ENCODE results near the gene NTHL1.
"Not testable (repeated sequence)": the region's sequence is repeated elsewhere in the genome, so short reads cannot be mapped to it uniquely, and the experiment has no call there.

Gene NTHL1

DNA sequence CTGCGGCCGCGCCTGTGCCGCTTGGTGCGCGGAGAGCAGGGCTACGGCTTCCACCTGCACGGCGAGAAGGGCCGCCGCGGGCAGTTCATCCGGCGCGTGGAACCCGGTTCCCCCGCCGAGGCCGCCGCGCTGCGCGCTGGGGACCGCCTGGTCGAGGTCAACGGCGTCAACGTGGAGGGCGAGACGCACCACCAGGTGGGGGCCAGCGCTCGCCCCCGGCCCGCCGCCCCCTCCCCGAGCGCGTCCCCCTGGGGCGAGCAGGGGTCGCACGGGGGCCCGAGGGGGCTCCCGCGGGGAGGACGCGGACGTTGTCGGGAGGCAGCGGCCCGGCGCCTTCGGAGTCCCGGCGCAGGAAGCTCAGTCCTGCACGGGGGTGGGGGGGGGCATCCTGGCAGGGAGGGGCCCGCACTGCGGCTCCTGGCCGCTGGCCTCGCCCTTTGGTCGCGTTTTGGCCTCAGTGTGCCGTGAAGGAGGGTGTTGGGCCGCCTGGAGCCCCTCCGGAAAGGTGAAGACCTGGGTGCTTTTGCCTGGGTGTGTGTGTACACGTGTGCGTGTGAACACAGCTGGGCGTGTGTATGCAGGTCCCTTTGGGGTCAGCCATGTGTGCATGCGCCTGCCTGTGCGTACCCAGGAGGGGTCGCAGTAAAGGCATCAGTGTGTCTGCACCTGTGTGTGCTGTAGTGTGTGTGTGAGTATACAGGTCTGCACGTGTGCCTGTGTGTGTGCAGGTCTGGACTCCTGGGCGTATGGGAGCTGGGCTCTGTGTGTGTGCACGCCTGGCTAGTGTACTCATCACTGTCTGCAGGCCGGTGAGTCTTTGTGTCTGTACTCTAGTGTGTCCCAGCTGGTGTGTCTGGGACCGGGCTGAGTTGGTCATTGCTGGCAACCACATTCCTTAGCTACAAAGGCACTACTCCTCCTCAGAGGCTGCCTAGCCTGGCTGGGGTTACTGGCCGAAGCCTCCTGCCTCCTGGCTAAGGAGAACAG lies 20.3 kb downstream of the NTHL1 start:
- DNase-seq, result no peak

- peak in 1 of 5 donors; percentile 42 for DNase-seq
Observed at GRCh38 chr16:2026461-2027023, 21.1 kb downstream of the NTHL1 start, which contains the start of gene NHERF2. NHERF2 (plus strand) TSS chr16:2026902; CDS start chr16:2027006, 104 bp downstream.

DNA sequence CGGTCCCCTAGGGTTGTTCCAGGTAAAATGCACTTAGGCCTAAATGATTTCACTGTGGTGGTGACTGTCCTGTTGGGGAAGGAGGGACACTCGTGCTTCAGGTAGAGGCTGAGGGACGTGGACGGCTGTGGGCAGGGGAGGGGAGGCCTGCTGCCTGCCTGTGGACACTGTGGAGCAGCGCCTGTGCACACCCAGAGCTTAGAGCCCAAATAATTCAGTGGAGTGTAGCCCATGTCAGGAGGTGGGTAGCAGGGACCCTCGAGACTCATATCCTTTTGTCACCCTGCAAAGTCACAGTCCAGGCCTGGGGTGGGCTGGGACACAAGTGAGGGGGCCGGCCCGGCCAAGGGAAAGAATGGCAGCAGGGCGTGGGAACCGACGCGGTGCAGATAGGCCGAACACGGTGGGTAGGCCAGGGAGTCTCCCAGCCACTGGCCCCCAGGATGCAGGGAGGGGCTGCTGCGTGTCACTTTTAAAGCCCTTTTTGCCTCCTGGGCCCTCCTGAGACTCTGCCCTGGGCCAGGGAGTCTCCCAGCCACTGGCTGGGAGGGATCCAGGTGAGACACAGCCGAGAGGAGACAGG lies 21.7 kb downstream of the NTHL1 start:
- DNase-seq, result no peak

DNA sequence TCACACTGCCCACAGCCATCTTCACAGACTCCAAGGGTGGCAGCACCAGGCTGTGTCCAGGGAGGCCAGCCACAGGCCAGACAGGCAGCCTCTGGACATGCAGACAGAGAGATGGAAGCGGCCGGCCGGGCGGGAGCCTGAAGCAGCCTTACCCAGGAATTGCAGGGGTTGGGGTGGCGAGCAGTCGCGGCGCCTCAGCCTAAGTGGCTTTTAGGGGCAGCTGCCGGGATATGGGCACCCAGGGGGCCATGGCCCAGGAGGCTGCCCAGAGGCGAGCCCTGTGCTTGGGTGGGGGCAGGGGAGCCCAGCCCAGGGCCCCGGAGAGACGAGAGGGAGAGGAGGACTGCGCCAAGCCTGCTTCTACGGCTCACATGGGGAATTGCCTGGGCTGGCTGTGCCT lies 22.4 kb downstream of the NTHL1 start:
- no peak for DNase-seq

GRCh38 chr16:2024032-2024420 lies 23.6 kb downstream of the NTHL1 start:
- DNase-seq, result no peak

DNA sequence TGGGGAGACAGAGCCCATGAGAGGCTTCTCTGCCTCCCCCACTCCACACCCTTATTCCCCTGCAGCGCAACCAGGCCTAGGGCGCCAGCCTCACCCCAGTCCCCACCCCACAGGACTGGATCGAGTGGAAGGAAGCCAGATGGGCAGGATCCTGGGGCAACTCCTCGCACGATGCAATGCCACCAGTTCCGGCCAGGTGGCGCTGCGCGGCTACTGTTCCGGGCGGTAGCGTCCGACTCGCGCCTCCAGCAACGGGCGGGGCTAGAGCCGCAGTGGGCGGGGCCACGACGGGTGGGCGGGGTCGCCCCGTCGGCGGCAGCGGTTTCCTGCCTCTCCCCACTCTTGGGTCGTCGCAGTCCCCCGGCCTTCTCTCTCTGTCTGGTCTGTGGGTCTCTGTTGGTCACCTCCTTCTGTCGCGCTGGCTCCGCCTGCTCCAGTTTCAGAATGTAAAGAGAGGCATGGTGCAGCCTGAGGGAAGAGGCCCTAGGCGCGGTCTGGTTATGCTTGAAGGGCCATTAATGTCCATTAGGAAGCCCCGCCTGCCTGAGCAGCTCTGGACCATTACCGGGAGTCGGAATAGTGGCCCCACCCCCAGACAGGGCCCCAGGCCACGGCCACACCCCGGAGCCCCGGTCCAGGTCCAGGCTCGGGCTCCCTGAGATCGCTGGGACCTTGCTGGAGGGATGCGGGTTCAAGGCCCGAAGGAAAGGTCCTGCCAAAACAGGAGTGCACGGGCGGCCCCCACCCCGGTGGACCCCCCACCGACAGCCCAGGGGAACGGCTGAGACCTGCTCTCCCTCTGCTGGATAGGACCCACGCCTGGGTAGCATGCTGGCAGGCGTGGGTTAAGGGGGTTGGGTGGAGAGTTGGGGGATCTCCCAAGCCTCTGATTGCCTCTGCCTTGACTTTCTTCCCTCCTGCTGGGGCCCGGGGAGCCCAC lies 24.3 kb downstream of the NTHL1 start:
- peak; percentile 89 to 94 (median 92) for DNase-seq

DNA sequence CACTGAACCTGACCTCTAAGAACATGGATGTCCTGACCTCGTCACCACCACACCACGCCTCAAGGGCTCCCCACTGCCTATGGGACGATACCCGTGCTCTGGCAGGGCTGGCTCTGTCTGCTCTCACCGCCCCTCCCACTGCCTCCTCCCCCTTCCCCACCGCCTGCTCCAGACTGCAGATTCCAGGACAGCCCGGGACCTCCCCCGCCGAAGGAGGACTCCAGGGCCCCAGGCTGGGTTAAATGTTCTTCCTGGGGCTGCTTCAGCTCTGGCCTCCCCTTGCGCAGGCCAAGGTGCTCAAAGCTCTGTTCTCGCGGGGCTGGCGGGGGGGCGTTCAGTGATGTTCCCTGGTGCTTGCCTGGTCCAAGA lies 24.9 kb downstream of the NTHL1 start:
- peak in 1 of 5 donors; percentile 24 for DNase-seq

- no peak for DNase-seq
Observed at GRCh38 chr16:2019921-2020831, 27.5 kb downstream of the NTHL1 start.

- no peak for DNase-seq
Observed at GRCh38 chr16:2019518-2019920, 28.1 kb downstream of the NTHL1 start, which contains the start of gene NPW. NPW (plus strand) TSS chr16:2019785.

DNA sequence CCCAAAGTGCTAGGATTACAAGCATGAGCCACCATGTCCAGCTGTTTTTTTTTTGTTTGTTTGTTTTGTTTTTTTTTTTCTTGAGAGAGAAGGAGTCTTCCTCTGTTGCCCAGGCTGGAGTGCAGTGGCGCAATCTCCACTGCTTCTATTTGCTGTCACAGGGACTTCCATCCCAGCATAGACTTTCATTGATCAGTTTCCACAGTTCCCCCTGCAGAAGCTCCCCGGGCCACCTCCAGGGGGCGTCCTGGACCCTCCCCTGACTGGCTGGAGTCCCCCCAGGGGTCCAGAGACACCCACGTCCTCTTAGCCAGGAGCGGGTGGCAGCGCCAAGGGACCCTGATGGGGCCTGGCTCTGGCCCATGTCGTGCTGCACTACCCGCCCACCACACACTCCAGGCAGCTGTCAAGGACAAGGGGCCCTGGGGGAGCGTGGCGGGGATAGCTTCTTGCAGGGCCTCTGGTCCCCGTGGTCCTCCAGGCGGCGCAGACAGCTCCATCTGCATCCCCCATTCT lies 31.2 kb downstream of the NTHL1 start:
- DNase-seq, result no peak

- no peak for DNase-seq
Observed at GRCh38 chr16:2015947-2016208, 31.8 kb downstream of the NTHL1 start.

DNA sequence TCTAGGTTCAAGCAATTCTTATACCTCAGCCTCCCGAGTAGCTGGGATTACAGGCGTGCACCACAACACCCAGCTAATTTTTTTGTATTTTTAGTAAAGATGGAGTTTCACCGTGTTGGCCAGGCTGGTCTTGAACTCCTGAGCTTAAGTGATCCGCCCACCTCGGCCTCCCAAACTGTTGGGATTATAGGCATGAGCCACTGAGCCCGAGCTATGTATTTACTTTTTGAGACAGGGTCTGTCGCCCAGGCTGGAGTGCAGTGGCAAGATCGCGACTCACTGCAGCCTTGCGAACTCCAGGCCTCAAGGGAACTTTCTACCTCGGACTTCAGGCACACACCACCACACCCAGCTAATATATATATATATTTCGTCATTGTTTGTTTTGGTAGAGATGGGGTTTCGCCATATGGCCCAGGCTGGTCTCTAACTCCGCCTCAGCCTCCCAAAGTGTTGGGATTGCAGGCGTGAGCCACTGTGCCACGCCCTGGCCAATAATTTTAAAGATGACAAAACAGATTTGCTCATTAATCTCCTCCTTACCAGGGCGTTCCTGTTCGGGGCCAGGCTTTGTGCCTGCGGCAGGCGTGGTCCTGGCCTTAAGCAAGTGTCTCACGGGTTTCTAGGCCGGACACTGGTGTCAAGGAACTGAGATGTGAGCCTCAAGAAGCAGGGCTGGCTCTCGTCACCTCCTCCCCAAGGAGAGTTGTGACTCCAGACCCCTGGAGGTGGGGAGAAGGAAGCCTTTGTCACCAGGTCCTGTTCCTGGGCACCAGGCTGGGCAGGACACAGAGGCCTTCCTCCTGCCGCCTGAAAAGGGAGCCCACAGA lies 32.3 kb downstream of the NTHL1 start:
- DNase-seq, result no peak

- DNase-seq, result no peak
Observed at GRCh38 chr16:2013527-2013926, 34.1 kb downstream of the NTHL1 start.

DNA sequence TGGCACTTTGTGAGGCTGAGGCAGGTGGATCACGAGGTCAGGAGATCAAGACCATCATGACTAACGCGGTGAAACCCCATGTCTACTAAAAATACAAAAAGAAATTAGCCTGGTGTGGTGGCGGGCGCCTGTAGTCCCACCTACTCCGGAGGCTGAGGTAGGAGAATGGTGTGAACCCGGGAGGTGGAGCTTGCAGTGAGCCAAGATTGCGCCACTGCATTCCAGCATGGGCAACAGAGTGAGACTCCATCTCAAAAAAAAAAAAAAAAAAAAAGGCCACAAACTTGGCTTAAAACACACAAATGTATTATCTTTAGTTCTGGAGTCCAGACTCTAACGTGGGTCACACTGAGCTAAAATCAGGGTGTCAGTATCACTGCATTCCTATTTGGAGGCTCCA lies 35.9 kb downstream of the NTHL1 start:
- not testable (repeated sequence) for DNase-seq

DNA sequence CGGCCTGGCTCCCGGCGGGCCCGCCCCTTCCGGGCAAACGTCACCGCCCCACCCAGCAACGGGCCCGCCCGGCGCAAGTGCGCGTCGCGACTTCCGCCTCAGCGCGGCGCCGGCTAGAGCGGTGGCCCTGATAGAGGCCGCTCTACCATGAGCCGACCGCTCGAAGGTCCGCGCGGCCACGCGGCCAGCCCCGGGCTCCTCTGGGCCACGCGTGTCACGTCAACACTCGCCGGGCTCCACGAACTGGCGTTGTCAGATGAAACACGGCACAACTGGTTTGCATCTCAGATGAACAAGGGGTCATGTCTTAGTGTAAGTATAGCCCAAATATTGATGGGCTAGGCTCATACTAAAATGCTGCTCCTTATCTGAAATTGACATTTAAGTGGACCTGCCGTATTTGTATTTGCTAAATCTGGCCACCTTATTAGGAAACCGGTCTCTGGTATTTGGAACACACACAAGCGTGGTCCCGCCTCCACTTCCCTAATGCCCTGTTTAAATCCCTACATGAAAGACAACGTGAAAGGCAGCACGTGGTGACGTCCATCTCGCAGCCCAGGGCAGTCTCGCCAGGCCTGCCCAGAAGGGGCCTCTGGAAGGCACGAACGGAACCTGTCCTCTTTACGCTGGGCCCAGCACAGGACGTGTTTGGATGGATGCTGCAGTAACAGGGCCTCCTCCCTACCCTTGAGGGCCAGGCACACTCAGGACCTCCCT lies 37.7 kb downstream of the NTHL1 start, which contains the start of gene ZNF598:
Gene ZNF598, minus strand, starts transcription at position 31 of the 720 bp plus-strand sequence.
- peak; percentile 62 to 85 (median 71) for DNase-seq

- DNase-seq, result no peak
Observed at GRCh38 chr16:2009164-2009711, 38.4 kb downstream of the NTHL1 start.

DNA sequence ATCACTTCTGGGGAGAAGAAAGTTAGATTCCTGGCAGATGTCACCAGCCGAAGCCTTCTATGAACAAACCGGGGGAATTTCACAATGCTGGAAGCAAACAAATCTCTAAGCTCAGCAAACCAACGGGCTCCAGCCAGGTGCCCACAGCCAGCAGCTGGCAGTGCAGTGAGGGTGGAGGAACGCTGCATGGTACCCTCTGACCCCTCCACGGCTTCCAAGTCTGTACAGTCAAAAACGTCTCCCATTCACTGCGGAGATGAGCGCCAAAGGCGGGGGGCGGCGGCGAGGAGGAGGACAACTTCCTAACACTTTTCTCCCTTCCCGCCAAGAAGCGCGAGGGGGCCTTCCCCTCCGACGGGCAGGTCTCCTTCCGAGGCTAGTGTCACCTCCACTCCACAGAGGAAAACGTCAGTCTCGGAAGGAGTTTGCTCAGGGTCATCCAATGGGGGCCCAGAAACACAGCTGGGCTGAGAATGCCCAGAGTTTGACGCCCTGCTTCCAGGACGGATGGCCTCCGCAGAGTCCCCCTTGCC lies 38.9 kb downstream of the NTHL1 start:
- DNase-seq, result peak in 1 of 5 donors; percentile 34

DNA sequence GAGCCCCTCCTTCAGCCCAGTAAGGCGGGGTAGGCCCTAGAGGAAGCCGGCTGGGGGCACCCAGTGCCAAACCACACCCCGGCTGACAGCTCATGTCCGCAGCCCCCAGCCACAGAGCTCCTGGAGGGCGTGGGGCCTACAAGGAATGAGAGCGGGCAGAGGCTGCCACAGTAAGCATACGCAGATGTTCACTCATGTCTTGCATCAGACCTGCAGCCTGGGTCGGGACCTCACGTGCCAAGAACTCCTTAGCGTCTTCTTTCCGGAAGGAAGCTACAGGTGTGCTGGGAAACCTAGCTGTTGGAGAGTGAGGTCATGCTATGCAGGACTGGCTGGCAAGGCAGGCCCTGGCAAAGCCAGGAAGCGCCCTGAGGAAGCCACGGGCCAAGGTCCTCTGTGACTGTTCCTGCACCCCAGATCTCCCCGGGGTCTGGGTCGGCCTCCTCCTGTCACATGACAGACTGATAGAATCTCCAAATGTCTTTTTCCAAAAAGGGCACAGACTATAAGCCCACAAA lies 39.6 kb downstream of the NTHL1 start:
- peak in 1 of 5 donors; percentile 37 for DNase-seq

Data from T-helper 1 cell (primary cell).